ENCODE results near the gene GCNT2.
"Not testable (repeated sequence)": the region's sequence is repeated elsewhere in the genome, so short reads cannot be mapped to it uniquely, and the experiment has no call there.

GCNT2 gene

DNA sequence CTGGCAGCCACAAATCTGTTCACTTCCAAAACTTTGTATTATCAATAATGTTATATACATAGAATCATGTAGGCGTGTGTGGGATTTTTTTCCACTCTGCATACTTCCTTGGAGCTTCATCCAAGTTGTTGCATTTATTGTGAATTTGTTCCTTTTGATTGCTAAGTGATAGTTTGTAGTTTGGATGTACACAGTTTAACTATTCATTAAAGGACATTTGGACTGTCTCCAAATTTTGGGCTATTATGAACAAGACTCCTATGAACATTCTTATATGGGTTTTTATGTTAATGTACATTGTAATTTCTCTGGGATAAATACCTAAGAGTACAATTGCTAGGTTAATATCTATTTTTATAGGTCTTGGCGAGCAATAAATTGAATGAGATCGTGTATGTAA lies 36.2 kb upstream of the GCNT2 start:
- H3K4me3 ChIP-seq (ENCODE audit: low read depth, low read length) = no peak overlapping the region
- no peak for TF ChIP-seq CTCF (IDR thresholded peaks at IDR 0.05; ENCODE audit: low read depth, low read length)

- no peak for TF ChIP-seq CTCF (IDR thresholded peaks at IDR 0.05; ENCODE audit: low read depth, low read length)
- H3K4me3 ChIP-seq (ENCODE audit: low read depth, low read length) = no peak overlapping the region
These were observed 35.7 kb upstream of the GCNT2 start for GRCh38 chr6:10485406-10485805.

DNA sequence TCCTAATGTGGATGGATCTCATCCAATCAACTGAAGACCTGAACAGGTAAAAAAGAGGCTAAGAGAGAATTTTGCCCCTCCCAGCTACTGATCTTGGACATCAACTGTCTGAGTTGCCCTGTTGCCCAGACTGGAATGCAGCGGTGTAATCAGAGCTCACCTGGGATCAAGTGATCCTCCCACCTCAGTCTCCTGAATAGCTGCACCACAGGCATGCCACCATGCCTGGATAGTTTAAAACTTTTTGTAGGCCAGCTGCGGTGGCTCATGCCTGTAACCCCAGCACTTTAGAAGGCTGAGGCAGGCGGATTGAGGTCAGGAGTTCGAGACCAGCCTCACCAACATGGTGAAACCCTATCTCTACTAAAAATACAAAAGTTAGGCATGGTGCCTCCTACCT lies 34.9 kb upstream of the GCNT2 start:
- no peak overlapping the region for H3K4me3 ChIP-seq (ENCODE audit: low read depth, low read length)
- no peak for TF ChIP-seq CTCF (IDR thresholded peaks at IDR 0.05; ENCODE audit: low read depth, low read length)

GRCh38 chr6:10486944-10487588 lies 34.1 kb upstream of the GCNT2 start:
- H3K4me3 ChIP-seq (ENCODE audit: low read depth, low read length) = not testable (repeated sequence)

DNA sequence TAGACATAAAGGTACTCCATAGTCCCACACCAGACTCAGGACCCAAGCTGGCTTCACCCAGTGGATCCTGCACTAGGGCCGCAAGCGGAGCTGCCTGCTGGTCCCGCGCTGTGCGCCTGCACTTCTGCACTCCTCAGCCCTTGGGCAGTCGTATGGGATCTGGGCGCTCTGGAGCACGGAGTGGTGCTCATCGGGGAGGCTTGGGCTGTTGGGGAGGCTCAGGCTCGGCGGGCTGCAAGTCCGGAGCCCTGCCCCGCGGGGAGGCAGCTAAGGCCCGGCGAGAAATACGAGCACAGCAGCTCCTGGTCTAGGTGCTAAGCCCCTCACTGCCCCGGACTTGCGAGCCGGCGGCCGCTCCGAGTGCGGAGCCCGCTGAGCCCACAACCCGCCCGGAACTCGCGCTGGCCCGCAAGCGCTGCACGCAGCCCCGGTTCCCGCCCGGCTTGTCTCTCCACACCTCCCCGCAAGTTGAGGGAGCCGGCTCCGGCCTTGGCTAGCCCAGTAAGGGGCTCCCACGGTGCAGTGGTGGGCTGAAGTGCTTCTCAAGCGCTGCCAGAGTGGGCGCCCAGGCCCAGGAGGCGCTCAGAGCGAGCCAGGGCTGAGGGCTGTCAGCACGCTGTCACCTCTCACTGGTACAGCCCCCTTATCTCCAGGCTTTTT lies 33.4 kb upstream of the GCNT2 start:
- no peak for TF ChIP-seq CTCF (IDR thresholded peaks at IDR 0.05; ENCODE audit: low read depth, low read length)

GRCh38 chr6:10491463-10491862 lies 29.7 kb upstream of the GCNT2 start:
- no peak overlapping the region for H3K4me3 ChIP-seq (ENCODE audit: low read depth, low read length)
- no peak for TF ChIP-seq CTCF (IDR thresholded peaks at IDR 0.05; ENCODE audit: low read depth, low read length)

More for the DNA sequence above, 33.4 kb upstream of the GCNT2 start:
- H3K4me3 ChIP-seq (ENCODE audit: low read depth, low read length) = no peak overlapping the region

GRCh38 chr6:10491905-10492304 lies 29.2 kb upstream of the GCNT2 start:
- not testable (repeated sequence) for H3K4me3 ChIP-seq (ENCODE audit: low read depth, low read length)

DNA sequence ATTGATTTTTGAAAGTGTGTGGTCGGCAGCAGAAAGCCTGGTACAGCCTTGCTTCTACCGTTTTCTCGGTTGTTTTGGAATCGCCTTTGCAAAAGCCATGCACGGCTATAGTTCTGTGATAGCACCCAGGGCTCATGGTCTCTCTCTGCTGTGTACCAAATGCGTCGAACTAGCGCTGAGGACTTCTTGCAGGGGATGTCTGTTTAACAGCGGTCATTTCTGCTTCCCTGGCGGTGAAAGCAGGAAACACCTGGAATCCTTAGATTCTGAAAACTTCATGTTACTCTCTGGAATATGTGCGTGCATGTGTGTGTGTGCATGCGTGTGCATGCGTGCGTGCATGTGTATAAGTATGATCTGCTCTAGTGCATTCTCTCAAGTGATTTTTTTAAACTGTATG lies 26.1 kb upstream of the GCNT2 start:
- H3K4me3 ChIP-seq (ENCODE audit: low read depth, low read length) = no peak overlapping the region
- no peak for TF ChIP-seq CTCF (IDR thresholded peaks at IDR 0.05; ENCODE audit: low read depth, low read length)
